ENCODE measurements around the gene NHERF1. TPM values are rescaled to one million over a fixed set of nuclear protein-coding genes. Genes with fewer than 3 reads are reported as not detected.
A peak's percentile ranks its signal among the peaks of the same experiment; 100 is the strongest.

The NHERF1 gene
- total and polyA plus RNA-seq, 2 of the 4 experiments (the other 2 are of a cell fraction): 3.8 to 11.8 TPM

DNA sequence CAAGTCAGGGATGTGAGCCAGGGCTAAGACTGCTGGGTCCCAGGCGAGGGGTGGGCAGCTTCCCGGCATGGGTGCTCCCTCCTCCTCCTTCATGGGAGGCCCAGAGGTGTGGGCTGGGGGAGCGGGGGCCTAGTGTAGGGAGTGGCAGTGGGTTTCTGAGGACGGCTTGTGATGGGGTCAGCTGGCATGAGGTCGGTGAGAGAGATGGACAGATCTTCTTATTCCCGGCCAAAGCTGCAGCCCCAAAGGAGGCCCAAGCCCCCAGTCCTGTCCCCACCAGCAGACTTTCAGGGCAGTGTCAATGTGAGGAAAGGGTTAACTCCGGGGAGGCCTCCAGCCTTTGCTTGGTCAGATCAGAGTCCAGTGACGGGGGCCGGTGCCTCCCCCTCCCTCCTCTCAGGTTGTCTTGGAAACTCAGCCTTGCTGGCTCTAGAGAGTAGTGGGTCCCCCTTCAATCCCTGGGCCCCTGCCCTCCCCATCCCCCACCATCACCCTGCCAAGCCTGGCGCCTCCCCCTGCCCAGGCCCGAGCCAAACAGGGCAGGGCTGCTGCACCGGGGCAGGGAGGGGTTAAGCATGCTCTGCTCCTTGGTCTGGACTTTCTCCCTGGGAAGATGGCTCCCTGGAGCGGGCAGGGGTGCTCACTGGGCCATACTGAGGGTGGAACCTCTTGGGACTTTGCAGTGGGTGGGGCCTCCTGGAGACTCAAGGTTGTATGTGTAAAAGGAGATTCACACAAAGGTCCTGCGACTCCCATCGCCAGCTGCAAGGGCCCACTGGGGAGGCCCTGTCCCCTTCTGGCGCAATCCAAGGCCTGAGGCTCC lies 15.3 kb downstream of the NHERF1 start:
- Histone ChIP-seq H2BK20ac (ENCODE audit: low read depth, low read length) (no peak overlapping the region), H4K91ac (ENCODE audit: insufficient read depth, low read depth, low read length) (no peak overlapping the region), H3K4me1 (ENCODE audit: control insufficient read depth, insufficient read depth, low read length) (peaks cover 30% of the 10 kb centered on the region), H2BK15ac (ENCODE audit: low read depth, low read length) (no peak overlapping the region), H2BK5ac (ENCODE audit: low read depth, low read length, poor library complexity, severe bottlenecking) (no peak overlapping the region), H2AK9ac (replicated peaks; ENCODE audit: low read depth, low read length, poor library complexity) (peak overlapping the region; percentile 44), H3K79me1 (ENCODE audit: low read depth in 1 of 2, low read length in 2 of 2) (peaks cover 0 to 4% of the 10 kb centered on the region in 2 experiments; a peak in 1 of 4 replicates), H3K9me1 (ENCODE audit: insufficient read depth, low read length) (peaks cover 9% of the 10 kb centered on the region; the same call in 1 of the 2 replicates), H3K4me3 (ENCODE audit: insufficient read depth, low read depth, low read length) (no peak overlapping the region), H3K9ac (ENCODE audit: low read depth, low read length) (no peak overlapping the region), H3K9me3 (ENCODE audit: control insufficient read depth, insufficient read depth, low read length) (no peaks in the 10 kb centered on the region), H2AFZ (replicated peaks; ENCODE audit: low read length, poor library complexity) (peak overlapping the region; percentile 3), H3K56ac (ENCODE audit: extremely low read depth, insufficient read depth, low read length) (no peak overlapping the region), H3K27ac (ENCODE audit: insufficient read depth, low read length) (no peak overlapping the region), H2AK5ac (ENCODE audit: low read depth, low read length) (no peak overlapping the region), H2BK120ac (ENCODE audit: low read depth, low read length) (no peak overlapping the region), H4K8ac (ENCODE audit: low read depth in 2 of 2, low read length in 2 of 2) (no peak overlapping the region), H3K27me3 (ENCODE audit: control insufficient read depth, insufficient read depth, low read length) (no peaks in the 10 kb centered on the region), H4K5ac (ENCODE audit: low read depth, low read length) (no peak overlapping the region), H3K4ac (ENCODE audit: low read depth, low read length) (no peak overlapping the region), H3K36me3 (ENCODE audit: control insufficient read depth, insufficient read depth, low read length) (no peaks in the 10 kb centered on the region), H3K23ac (ENCODE audit: low read depth, low read length) (no peak overlapping the region), H3K4me2 (ENCODE audit: low read depth, low read length) (no peak overlapping the region), H3K18ac (ENCODE audit: low read depth, low read length) (no peak overlapping the region), H3K14ac (replicated peaks; ENCODE audit: low read depth, low read length) (no peak overlapping the region), H4K20me1 (ENCODE audit: insufficient read depth, low read length) (peaks cover 4% of the 10 kb centered on the region; the same call in 1 of the 2 replicates)
- ChIA-PET CTCF (no interaction called here), POLR2A (ENCODE audit: unreplicated experiment) (no interaction called here)
- no CpG with 5 or more reads among the region's 16 CpGs for WGBS, 2 experiments (ENCODE audit: extremely low coverage in 2 of 2, insufficient read length in 1 of 2)
- in situ Hi-C loops (cut with MboI; ENCODE audit: low sequenced_read_pairs) (no loop called here), dilution Hi-C loops (cut with HindIII; ENCODE audit: low sequenced_read_pairs, unreplicated experiment) (no loop called here), intact Hi-C loops (cut with micrococcal nuclease) (no loop called here)
- BruUV-seq (replicated peaks): no TSS peak
- no peak for ATAC-seq (ENCODE audit: low read depth)
- no peak for DNase-seq
- no peak for TF ChIP-seq CHD1 (IDR thresholded peaks at IDR 0.05; ENCODE audit: low read depth, low read length)
- no peak for TF ChIP-seq MAZ (IDR thresholded peaks at IDR 0.05; ENCODE audit: borderline replicate concordance, low read depth, low read length)
- TF ChIP-seq CEBPB (IDR thresholded peaks at IDR 0.05; ENCODE audit: low read depth, low read length): no peak
- no peak for TF ChIP-seq FOS (IDR thresholded peaks at IDR 0.05; ENCODE audit: low read depth, low read length)
- no peak for TF ChIP-seq NFE2L2 (IDR thresholded peaks at IDR 0.05; ENCODE audit: low read depth, low read length)
- TF ChIP-seq BHLHE40 (IDR thresholded peaks at IDR 0.05; ENCODE audit: low read depth, low read length): no peak
- TF ChIP-seq POLR2A (IDR thresholded peaks at IDR 0.05; ENCODE audit: low read depth, low read length): no peak
- no peak for TF ChIP-seq SMC3 (IDR thresholded peaks at IDR 0.05; ENCODE audit: low read depth, low read length)
- no peak for TF ChIP-seq MAFK (IDR thresholded peaks at IDR 0.05; ENCODE audit: low read depth, low read length)
- no peak for TF ChIP-seq MXI1 (IDR thresholded peaks at IDR 0.05; ENCODE audit: borderline replicate concordance, low read depth, low read length)
- TF ChIP-seq, protein P1, sequence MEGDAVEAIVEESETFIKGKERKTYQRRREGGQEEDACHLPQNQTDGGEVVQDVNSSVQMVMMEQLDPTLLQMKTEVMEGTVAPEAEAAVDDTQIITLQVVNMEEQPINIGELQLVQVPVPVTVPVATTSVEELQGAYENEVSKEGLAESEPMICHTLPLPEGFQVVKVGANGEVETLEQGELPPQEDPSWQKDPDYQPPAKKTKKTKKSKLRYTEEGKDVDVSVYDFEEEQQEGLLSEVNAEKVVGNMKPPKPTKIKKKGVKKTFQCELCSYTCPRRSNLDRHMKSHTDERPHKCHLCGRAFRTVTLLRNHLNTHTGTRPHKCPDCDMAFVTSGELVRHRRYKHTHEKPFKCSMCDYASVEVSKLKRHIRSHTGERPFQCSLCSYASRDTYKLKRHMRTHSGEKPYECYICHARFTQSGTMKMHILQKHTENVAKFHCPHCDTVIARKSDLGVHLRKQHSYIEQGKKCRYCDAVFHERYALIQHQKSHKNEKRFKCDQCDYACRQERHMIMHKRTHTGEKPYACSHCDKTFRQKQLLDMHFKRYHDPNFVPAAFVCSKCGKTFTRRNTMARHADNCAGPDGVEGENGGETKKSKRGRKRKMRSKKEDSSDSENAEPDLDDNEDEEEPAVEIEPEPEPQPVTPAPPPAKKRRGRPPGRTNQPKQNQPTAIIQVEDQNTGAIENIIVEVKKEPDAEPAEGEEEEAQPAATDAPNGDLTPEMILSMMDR (conservative IDR thresholded peaks at IDR 0.05; ENCODE audit: low read depth, low read length): no peak
- TF ChIP-seq, protein P2, sequence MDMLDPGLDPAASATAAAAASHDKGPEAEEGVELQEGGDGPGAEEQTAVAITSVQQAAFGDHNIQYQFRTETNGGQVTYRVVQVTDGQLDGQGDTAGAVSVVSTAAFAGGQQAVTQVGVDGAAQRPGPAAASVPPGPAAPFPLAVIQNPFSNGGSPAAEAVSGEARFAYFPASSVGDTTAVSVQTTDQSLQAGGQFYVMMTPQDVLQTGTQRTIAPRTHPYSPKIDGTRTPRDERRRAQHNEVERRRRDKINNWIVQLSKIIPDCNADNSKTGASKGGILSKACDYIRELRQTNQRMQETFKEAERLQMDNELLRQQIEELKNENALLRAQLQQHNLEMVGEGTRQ (IDR thresholded peaks at IDR 0.05; ENCODE audit: low read depth, low read length): no peak
- no peak for TF ChIP-seq RAD21 (IDR thresholded peaks at IDR 0.05; ENCODE audit: low read length)
- no peak for TF ChIP-seq RCOR1 (IDR thresholded peaks at IDR 0.05; ENCODE audit: insufficient replicate concordance, low read length)
- TF ChIP-seq, protein P3, sequence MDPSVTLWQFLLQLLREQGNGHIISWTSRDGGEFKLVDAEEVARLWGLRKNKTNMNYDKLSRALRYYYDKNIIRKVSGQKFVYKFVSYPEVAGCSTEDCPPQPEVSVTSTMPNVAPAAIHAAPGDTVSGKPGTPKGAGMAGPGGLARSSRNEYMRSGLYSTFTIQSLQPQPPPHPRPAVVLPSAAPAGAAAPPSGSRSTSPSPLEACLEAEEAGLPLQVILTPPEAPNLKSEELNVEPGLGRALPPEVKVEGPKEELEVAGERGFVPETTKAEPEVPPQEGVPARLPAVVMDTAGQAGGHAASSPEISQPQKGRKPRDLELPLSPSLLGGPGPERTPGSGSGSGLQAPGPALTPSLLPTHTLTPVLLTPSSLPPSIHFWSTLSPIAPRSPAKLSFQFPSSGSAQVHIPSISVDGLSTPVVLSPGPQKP (IDR thresholded peaks at IDR 0.05; ENCODE audit: borderline replicate concordance, low read depth, low read length): no peak
